Esophagus mucosa (tissue), 1 donor: ENCODE measurements around the gene GAK. TPM values are rescaled to one million over a fixed set of nuclear protein-coding genes. Genes with fewer than 3 reads are reported as not detected.
A peak's percentile ranks its signal among the peaks of the same experiment; 100 is the strongest.

Experiments used
- ATAC-seq: fragments of 200-7000 bp; cut with Tn5 transposase; one replicate; pipeline ENCODE4 v1.9.1; 2020
- total RNA-seq: library from RNA; stranded (reverse); gene quantifications from one replicate; pipeline ENCODE4 v1.2.4, GENCODE V29; 2023
- donor health status: DM: yes; HTN: yes; CAD: no.

The GAK gene
- total RNA-seq, 1 donor from 2014 or later: 69.1 TPM

- peak; percentile 4 for ATAC-seq
Observed at GRCh38 chr4:867526-868250, 64.4 kb downstream of the GAK start.

DNA sequence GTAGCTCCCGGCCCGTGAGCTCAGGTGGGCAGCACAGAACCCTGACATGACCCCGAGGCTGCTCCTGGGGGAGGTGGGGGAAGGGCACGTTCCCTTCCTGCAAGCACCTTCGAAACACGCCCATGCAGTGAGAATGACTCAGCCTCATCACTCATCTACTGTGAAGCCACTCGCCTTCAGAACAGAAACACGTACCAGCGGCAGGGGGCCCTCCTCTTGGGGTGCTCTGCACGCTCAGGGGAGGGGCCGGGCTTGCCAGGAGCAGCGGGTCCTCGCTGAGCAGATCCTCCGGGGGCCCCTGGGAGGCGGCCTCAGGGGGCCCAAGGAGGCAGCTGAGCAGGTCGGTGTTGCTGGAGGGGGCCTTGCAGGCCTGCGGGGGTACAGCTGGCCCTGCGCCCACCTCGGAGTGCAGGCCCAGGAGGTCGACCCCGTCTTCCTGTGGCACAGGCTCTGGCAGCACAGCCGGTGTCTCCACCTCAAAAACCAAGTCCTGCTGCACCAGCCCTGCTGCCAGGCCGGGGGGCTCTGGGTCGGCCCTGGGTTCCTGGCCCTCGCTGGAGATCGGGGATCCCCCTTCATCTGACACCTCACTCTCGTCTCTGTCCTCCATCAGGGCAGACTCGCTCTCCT, 65.2 kb downstream of the GAK start:
- ATAC-seq: peak; percentile 43

DNA sequence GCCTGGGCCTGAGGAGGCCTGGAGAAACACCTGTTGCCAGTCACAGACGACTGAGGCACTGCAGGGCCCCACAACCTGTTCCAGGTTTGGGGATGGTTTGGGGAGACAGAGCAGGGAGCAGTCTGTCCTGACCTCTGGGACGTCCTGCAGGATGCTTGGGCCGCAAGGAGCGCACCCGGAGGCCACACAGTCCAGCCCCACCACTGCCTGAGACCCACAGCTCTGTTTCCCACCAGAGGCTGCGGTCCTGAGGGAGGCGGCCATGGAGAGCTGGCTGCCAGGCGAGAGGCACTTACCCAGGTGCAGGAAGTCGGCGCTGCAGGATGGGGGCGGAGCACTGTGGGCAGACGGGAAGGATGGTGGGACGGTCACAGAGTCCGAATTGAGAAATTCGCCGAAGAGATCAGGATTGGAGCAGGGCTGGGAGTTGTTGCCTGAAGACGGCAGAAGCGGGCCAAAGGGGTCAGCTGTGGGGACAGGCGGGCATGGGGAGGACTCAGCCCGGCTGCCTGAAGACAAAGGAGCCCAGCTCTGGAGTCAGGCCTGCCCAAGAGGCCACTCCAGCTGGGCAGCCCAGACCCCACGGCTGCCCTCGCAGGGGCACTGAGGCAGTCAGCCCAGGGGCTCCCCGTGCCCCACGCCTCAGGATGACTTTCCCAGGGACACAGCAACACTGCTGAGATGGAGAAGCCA, 65.9 kb downstream of the GAK start:
- no peak for ATAC-seq

GRCh38 chr4:865572-865971, 66.5 kb downstream of the GAK start:
- no peak for ATAC-seq

DNA sequence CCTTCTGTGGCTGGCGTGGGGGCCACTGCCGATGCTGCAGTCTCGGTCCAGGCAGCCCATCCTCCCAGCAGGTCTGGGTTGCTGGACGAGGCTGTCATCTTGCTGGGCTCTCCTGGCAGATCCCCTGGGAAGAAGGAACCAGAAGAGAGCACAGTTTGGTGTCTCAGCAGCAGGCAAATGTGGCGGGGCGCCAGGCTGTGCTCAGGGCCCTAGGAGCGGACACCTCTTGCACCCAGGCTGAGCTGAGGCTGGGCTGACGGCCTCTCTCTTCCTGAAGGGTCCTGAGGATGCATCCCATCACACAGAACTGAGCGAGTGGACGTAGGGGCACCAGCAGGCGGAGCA, 67.0 kb downstream of the GAK start:
- ATAC-seq: no peak

GRCh38 chr4:864456-865120, 67.5 kb downstream of the GAK start:
- no peak for ATAC-seq

DNA sequence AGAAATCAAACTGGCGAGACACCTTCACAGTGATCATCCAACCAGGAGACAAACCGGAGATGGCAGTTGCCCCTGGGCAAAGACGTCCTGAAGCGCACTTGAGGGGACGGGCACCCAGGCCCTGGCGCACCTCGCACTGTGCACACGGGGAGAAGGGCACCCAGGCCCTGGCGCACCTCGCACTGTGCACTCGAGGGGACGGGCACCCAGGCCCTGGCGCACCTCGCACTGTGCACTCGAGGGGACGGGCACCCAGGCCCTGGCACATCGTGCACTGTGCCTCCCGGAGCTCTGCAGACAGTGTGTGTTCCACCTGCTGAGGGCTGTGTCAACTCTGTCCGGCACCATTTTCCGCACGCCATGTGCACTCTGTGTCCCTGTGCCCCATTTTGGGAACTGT, 71.6 kb downstream of the GAK start:
- no peak for ATAC-seq

DNA sequence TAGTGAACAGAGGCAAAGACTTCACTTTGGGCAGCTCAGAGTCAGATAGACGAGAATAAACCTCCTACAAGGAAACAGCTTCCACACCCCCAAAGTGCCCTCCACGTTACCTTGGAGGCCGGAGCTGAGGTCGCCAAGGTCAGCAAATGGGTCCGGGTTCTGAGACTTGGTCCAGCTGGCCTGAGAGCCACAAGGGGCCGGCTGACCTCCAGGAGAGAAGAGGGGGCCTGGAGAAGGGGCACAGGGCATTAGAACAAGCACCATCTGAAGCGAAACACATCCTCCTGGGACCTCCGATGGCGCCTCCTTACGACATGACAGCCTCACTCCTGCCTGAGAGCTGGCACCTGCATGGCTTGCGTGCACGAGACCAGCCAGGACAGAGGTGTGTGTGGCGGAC, 72.6 kb downstream of the GAK start:
- no peak for ATAC-seq

GRCh38 chr4:858831-859451, 73.2 kb downstream of the GAK start:
- ATAC-seq: peak; percentile 42

- ATAC-seq: no peak
Observed at GRCh38 chr4:858041-858481, 74.1 kb downstream of the GAK start.

GRCh38 chr4:857461-857860, 74.7 kb downstream of the GAK start:
- ATAC-seq: no peak

GRCh38 chr4:856225-856901, 75.8 kb downstream of the GAK start:
- ATAC-seq: no peak

DNA sequence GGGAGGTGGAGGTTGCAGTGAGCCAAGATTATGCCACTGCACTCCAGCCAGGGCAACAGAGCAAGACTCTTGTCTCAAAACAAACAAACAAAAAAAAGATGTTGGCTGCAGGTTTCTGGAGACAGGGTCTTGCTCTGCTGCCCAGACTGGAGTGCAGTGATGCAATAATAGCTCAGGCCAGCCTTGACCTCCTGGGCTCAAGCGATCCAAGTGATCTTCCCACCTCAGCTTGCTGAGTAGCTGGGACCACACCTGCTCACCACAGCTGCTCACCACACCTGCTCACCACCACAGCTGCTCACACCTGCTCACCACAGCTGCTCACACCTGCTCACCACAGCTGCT, 76.3 kb downstream of the GAK start:
- ATAC-seq: no peak

DNA sequence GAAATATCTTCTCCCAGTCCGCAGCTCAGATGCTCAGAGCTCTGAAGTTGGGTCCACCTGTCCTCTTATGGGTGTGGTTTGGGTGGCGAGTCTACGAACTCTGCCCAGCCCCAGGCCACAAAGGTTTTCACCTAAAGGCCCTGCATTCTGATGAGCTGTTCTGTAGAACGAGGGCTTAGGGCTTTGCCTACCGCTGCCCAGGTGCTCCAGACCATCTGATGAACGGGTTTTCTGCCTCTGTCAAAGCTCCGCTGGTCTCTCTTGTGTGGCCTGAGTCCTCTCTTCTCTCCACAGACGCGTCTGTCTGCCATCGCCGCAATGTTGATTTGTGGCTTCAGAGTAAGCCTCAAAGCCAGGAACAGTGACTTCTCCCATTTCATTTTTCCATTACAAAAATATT, 77.8 kb downstream of the GAK start:
- no peak for ATAC-seq

GRCh38 chr4:853416-853781, 78.7 kb downstream of the GAK start:
- ATAC-seq: no peak

GRCh38 chr4:851701-852430, 80.2 kb downstream of the GAK start:
- no peak for ATAC-seq

- ATAC-seq: no peak
Observed at GRCh38 chr4:850323-850945, 81.7 kb downstream of the GAK start.

GRCh38 chr4:849478-850175, 82.5 kb downstream of the GAK start:
- no peak for ATAC-seq

DNA sequence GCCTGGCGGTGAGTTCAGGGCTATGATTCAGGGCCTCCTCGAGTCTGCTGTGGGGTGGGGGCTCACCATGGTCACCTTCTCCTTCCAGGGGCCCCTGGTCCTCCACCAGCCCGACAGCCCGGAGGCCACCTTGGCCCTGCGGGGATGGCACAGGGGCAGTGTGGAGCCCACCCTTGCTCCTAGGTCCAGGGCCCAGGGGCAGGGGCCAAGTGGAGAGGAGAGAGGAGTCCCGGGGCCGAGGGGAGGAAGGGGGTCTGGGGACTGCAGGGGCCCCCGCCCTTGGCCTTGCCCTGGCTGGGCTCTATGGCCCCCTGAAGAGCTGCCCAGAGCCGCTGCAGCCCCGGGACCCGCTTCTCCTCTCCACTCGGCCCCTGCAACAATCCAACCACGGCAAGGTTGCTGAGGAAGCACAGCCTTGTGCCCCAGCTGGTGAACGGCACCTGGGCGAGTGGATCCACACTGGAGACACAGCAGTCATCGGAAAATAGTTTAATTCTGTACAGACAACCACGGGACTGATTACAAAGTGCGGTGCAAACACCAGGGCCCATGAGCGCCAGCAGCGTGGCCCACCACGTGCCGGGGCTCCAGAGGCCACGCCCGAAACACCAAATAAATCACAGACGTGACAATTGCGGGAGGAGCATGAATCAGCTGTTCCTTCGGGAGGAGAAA, 83.2 kb downstream of the GAK start:
- no peak for ATAC-seq

DNA sequence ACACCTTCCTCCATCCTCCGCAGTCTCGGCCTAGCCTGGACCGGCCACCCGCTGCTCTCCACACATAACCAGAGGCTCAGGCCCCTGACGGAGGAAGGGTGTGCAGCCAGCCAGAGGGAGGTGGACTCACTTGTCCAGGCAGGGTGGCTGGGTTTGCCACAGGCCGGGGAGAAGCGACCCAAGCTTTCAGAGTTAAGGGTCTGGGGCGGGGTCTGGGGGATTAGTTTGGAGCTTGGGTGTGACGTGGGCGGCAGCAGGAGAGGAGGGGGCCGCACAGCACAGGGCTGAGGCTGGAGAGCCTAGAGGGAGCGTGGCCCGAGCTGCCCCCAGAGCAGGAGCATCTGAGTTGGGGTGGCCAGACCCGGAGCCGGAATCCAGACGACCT, 83.8 kb downstream of the GAK start:
- ATAC-seq: no peak
